Measurements from ENCODE around the gene EMX1. TPM values are rescaled to one million over a fixed set of nuclear protein-coding genes. Genes with fewer than 3 reads are reported as not detected.

Gene EMX1
- total RNA-seq, 1 donor from 2014 or later: not detected

DNA sequence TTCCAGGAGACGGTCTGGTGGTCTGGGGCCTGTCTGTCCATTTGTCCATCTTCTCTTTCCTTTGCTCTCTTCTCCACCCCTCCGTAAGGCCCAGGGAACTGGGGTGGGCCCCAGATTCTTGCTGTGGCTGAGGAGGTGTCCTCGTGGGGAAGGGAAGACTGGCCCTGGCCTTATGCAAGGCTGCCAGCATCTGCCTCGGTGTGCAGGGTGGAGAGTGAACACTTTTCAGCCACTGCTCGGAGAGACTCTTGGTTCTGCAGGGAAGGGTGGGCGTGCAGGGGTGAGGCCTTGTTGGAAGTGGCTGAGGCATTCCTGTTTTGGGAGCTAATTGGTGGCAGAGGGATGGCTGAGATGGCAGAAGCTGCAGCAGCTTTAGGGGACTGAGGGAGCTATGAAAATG lies 23.0 kb downstream of the EMX1 start:
- H3K9me3 ChIP-seq: no peaks in the 10 kb centered on the region
- H3K27ac ChIP-seq: no peak overlapping the region
- DNase-seq (no peak), ATAC-seq (no peak)
- no peaks in the 10 kb centered on the region for H3K36me3 ChIP-seq
- H3K27me3 ChIP-seq: no peaks in the 10 kb centered on the region
- intact Hi-C loops (cut with DNase I): no loop called here
- H3K4me1 ChIP-seq: no peaks in the 10 kb centered on the region
- TF ChIP-seq, protein P1, sequence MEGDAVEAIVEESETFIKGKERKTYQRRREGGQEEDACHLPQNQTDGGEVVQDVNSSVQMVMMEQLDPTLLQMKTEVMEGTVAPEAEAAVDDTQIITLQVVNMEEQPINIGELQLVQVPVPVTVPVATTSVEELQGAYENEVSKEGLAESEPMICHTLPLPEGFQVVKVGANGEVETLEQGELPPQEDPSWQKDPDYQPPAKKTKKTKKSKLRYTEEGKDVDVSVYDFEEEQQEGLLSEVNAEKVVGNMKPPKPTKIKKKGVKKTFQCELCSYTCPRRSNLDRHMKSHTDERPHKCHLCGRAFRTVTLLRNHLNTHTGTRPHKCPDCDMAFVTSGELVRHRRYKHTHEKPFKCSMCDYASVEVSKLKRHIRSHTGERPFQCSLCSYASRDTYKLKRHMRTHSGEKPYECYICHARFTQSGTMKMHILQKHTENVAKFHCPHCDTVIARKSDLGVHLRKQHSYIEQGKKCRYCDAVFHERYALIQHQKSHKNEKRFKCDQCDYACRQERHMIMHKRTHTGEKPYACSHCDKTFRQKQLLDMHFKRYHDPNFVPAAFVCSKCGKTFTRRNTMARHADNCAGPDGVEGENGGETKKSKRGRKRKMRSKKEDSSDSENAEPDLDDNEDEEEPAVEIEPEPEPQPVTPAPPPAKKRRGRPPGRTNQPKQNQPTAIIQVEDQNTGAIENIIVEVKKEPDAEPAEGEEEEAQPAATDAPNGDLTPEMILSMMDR (IDR thresholded peaks at IDR 0.05): no peak
- no peak overlapping the region for H3K4me3 ChIP-seq

DNA sequence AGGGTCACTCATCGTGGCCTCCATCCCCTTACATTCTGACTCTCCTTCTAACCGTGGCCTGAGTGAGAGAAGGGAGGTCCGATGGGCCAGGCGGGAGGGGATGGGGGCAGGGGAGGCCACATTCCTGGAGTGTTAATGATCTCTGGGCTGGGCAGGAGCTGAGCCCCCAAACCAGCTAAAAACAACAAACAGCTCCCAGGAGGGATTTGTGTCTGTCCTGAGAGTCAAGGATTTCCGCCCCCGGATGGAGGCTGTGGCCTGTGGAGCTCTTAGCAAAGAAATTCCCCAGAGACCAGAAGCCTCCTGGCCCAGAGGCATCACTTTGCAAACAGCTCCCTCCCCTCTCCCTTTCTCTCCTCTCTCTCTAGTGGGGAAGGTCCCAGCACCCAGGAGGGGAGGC lies 23.5 kb downstream of the EMX1 start:
- TF ChIP-seq, protein P1 (IDR thresholded peaks at IDR 0.05): no peak
- no peaks in the 10 kb centered on the region for H3K4me1 ChIP-seq
- H3K27ac ChIP-seq: no peak overlapping the region
- no peaks in the 10 kb centered on the region for H3K27me3 ChIP-seq
- ATAC-seq: no peak
- DNase-seq: no peak
- no peak overlapping the region for H3K4me3 ChIP-seq
- H3K36me3 ChIP-seq: no peaks in the 10 kb centered on the region
- intact Hi-C loops (cut with DNase I): no loop called here
- no peaks in the 10 kb centered on the region for H3K9me3 ChIP-seq

DNA sequence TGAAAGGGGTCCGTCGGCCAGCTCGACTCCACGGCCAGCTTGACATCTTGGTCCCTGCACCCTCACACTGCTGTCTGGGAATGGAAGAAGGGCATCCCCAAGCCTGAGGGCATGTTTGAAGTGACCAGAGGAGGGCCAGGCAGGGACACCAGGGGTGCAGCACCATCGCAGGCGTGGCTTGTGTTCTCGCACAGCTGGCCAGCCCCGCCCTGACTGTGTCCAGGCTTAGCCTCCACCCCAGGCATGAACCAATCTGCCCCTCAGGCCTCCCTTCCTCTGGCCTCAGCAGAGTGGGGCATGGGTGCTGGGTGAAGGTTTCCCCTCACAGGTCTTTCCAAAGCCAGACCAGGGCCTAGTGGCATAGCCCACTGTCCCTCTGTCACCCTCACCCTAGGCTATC lies 25.0 kb downstream of the EMX1 start:
- Histone ChIP-seq H3K27ac (no peak overlapping the region), H3K36me3 (no peaks in the 10 kb centered on the region), H3K4me1 (no peaks in the 10 kb centered on the region), H3K9me3 (no peaks in the 10 kb centered on the region), H3K4me3 (no peak overlapping the region), H3K27me3 (no peaks in the 10 kb centered on the region)
- intact Hi-C loops (cut with DNase I): no loop called here
- DNase-seq (no peak), ATAC-seq (no peak)
- TF ChIP-seq, protein P1 (IDR thresholded peaks at IDR 0.05): no peak

DNA sequence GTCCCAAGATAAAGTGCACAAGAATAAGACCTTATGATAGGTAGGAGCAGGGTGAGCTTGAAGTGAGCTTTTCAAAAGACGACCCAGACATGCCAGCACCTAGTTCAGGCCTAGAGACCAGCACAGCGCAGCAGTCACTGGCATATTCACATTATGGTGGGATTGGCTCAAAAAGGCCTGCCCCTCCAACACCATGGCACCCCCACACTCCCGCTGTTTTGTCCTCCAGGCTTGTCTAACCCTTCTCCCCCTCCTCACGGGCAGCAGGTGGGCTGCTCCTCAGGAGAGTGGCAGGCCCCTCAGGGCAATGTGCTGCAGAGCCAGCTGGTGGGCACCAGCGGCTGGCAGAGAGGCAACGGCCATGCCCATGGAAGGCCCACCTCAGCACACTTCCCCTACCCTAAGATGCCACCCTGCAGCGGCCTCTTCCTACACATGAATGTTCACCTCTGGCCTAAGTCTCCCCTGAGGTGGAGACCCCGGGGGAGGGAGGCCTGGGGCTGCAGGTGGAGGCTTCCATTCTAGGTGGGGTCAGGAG lies 25.6 kb downstream of the EMX1 start:
- H3K9me3 ChIP-seq: no peaks in the 10 kb centered on the region
- intact Hi-C loops (cut with DNase I): no loop called here
- H3K4me1 ChIP-seq: no peaks in the 10 kb centered on the region
- TF ChIP-seq, protein P1 (IDR thresholded peaks at IDR 0.05): no peak
- DNase-seq: no peak
- ATAC-seq: no peak
- H3K4me3 ChIP-seq: no peak overlapping the region
- no peaks in the 10 kb centered on the region for H3K27me3 ChIP-seq
- H3K27ac ChIP-seq: no peak overlapping the region
- H3K36me3 ChIP-seq: no peaks in the 10 kb centered on the region

DNA sequence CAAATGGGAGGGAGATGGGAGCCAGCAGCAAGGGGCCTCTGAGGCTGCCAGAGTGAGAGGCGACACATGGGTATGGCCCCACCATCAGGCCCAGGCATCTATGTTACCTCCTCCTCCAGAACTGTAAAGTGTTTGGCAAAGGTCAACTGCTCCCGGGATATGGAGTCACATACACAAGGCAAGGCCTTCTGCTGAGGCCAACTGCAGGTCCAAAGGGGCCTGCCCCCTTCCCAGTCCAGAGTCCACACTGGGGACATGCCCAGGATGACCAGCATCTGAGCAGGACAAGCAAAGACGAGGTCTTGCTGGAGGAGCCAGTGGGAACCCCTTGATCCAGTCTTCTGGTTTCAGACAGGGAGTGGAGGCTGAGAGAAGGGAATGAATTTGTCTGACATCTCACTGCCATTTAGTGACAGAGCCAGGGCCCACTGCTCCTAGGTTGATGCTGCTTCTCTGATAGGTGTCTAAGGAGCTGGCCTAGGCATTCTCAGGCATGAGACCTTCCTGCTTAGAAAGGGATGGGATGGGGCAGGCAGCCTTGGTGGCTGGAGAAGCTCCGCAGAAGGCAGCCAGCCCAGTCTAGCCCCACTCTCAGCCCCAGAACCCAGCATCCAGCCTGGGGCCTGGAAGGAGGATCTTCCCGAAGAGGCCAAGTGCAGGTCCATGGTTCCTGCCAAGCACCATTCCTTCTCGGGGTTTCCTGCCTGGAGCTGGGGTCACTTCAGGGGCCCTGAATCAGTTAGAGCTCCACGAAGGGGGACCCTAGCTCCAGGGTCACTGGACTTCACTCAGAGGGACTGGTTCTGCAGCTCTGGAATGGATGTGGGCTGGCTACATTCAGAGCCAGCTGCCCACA lies 26.4 kb downstream of the EMX1 start:
- no peaks in the 10 kb centered on the region for H3K36me3 ChIP-seq
- no peaks in the 10 kb centered on the region for H3K27me3 ChIP-seq
- ATAC-seq (no peak), DNase-seq (no peak)
- H3K4me1 ChIP-seq: no peaks in the 10 kb centered on the region
- H3K27ac ChIP-seq: no peak overlapping the region
- H3K4me3 ChIP-seq: no peak overlapping the region
- no peaks in the 10 kb centered on the region for H3K9me3 ChIP-seq
- intact Hi-C loops (cut with DNase I): no loop called here
- TF ChIP-seq, protein P1 (IDR thresholded peaks at IDR 0.05): no peak
